GM12865 (cell line): ENCODE measurements around the gene PAQR5.
A peak's percentile ranks its signal among the peaks of the same experiment; 100 is the strongest.

Experiments
- DNase-seq: peaks from one replicate; pipeline ENCODE4 v3.0.0; 2010; ENCODE audit warnings: low read depth
- H3K4me3 ChIP-seq: 2 replicates; pipeline ENCODE4 v1.5.1; 2011; ENCODE audit warnings: mild to moderate bottlenecking, low read depth, low read length, control low read depth
- CTCF ChIP-seq: IDR thresholded peaks from 2 replicates; pipeline ENCODE4 v1.5.1; 2011; ENCODE audit warnings: low read length, control low read depth, low read depth, inconsistent platforms; ENCODE audit not compliant: insufficient read depth; ENCODE audit errors: missing control alignments

The PAQR5 gene

GRCh38 chr15:69391046-69391757 is 92.5 kb downstream of the PAQR5 start:
- DNase-seq: no peak
- no peak overlapping the region for H3K4me3 ChIP-seq
- TF ChIP-seq CTCF: no peak

GRCh38 chr15:69392352-69392751 is 93.6 kb downstream of the PAQR5 start:
- DNase-seq: no peak
- H3K4me3 ChIP-seq: no peak overlapping the region
- no peak for TF ChIP-seq CTCF

DNA sequence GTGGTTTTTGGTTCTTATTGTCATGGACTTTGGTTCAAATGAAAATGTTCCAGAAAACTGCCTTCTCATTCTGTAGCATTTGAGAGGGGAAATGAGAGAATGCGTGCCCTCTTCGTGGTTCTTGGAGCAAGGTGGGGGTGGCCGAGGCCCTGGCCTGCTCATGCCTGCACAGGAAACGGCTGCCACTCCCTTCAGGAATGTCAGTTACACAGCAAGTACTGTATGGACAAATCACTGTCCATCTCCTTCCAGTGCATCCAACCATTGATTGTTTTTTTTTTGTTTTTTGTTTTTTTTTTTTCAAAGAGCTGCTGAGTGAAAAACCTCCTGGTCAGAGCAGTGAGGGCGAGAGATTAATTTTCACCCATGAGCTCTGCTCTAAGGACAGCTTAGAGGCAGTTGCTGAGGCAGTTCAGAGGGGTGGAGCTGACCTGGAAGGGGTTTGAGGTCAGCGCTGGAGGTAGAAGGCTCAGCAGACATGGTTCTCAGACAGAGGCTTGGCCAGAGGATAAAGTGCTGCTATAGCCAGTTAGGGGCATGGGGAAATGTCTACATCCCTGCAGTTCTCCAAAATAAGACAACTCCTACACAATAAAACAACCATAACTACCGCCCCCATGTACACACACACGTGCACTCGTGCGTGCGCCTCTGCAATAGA is 95.2 kb downstream of the PAQR5 start:
- no peak overlapping the region for H3K4me3 ChIP-seq
- DNase-seq: no peak
- no peak for TF ChIP-seq CTCF

DNA sequence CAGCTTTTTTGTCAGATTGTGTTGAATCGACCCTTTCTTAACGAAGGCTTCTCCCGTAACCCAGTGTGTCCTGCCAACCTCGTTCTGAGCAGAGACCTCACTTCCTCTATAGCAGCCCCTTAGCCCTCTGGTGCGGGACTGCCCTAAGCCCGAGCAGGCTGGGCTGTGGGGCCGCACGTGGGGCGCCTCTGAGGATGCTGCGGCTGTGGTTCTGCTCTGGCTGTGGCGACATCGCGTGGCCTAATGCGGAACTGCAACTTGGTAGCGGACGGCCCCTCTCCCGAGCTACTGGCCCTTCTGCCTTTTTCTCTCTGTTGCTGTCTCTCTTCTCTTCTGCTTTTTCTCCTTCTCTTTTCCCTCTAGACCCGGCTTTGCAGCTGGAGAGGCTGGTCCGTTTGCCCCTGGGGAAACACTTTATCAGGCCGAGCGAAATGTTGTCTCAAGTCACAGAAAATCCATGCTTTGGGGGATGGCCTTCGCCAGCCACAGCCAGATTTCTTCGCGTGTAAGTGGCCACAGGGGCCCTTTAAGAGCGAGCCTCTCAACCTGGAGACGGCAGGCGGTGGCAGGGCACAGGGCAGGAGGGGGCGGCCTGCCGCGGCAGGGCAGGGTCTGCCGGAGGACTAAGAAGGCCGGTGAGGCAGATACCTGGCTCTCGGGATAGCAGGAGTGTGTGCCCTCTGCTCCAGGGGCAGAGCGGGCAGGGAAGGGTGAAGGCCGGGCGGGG is 96.0 kb downstream of the PAQR5 start:
- TF ChIP-seq CTCF: peak; percentile 91
- no peak overlapping the region for H3K4me3 ChIP-seq
- peak; percentile 76 for DNase-seq

DNA sequence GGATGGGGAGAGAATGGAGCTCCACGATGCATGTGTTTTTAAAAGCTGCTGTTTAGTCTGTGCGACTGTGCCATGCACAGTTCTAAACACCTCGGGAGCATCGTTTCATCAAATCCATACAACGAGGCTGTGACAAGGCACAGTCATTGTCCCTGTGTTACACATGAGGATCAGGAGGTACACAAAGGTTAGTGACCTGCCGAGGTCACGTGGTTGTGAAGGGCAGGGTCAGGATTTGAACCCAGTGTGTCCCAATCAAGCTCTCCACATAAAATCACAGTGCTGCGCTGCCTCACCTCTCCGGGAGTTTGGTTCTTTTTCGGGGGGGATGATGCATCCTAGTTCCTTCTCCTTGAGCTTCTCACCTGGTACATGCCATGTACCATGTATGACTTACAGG is 96.7 kb downstream of the PAQR5 start:
- no peak for TF ChIP-seq CTCF
- no peak overlapping the region for H3K4me3 ChIP-seq
- no peak for DNase-seq

DNA sequence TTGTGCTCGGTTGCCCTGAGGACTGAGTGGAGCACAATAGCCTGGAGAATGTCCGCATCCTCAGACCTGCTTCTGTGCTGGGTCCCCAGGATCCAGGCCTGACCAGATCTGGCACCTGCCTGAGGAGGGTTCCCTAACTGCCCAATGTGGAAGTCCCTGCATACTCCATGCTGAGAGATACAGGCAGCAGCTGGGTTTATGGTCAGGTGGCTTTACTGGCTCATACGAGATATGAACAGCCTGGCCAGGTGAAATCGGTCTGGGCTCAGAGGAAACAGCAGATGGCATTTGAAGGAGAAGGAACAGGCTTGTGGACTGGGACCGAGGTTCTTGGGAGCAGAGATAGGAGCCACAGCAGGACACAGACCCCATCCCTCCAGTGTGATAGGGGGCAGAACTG is 97.3 kb downstream of the PAQR5 start:
- DNase-seq: no peak
- TF ChIP-seq CTCF: no peak

More for the DNA sequence above, 97.3 kb downstream of the PAQR5 start:
- H3K4me3 ChIP-seq: no peak overlapping the region
